ENCODE results near the gene GRPEL1. TPM values are rescaled to one million over a fixed set of nuclear protein-coding genes. Genes with fewer than 3 reads are reported as not detected.
A peak's percentile ranks its signal among the peaks of the same experiment; 100 is the strongest.
"Not testable (repeated sequence)": the region's sequence is repeated elsewhere in the genome, so short reads cannot be mapped to it uniquely, and the experiment has no call there.

The GRPEL1 gene
- total and polyA plus RNA-seq, 2 of the 8 experiments (the other 6 are each of a cell fraction or from before 2014, with no cell fraction given): 13.5 to 39.9 TPM

- Histone ChIP-seq H2BK15ac (ENCODE audit: low read length) (0 out of 2 replicates have a peak overlapping the region, but pooled peaks have one; percentile 83), H3K23me2 (ENCODE audit: low read depth, low read length) (peaks cover 12% of the 10 kb centered on the region; the same call in 1 of the 2 replicates), H3K27me3 (replicated peaks in 1 of 4; ENCODE audit: control insufficient read depth in 3 of 4, extremely low read depth in 1 of 4, insufficient read depth in 3 of 4, low read length in 3 of 4) (peaks cover 2 to 30% (median 26%) of the 10 kb centered on the region in 4 experiments), H3K4me1 (replicated peaks in 1 of 4; ENCODE audit: control insufficient read depth in 3 of 4, insufficient read depth in 4 of 4, low read length in 3 of 4) (peaks cover 0 to 12% (median 9%) of the 10 kb centered on the region in 4 experiments; a peak in 6 of 7 replicates), H3K4me3 (ENCODE audit: extremely low read depth in 1 of 4, insufficient read depth in 2 of 4, low read depth in 3 of 4, low read length in 4 of 4) (peak overlapping the region; percentile 65 to 74 (median 66); a peak in 5 of 8 replicates), H3K4me2 (ENCODE audit: insufficient read depth in 1 of 2, low read depth in 2 of 2, low read length in 2 of 2) (peak overlapping the region; percentile 79 to 88)
- H2BK12ac ChIP-seq (ENCODE audit: low read depth, low read length); H2BK20ac ChIP-seq (ENCODE audit: low read length); H2BK5ac ChIP-seq (ENCODE audit: low read depth, low read length); H3K14ac ChIP-seq (ENCODE audit: insufficient read length); H4K8ac ChIP-seq (ENCODE audit: extremely low read depth, insufficient read depth, low read length); H3K56ac ChIP-seq (replicated peaks; ENCODE audit: insufficient read length, low read depth, low read length); H4K91ac ChIP-seq (replicated peaks; ENCODE audit: insufficient read length, low read length); H2AFZ ChIP-seq (ENCODE audit: low read length); H3K79me2 ChIP-seq (ENCODE audit: control insufficient read depth in 1 of 2, insufficient read depth in 2 of 2, low read length in 2 of 2); H4K20me1 ChIP-seq (replicated peaks in 1 of 2; ENCODE audit: control insufficient read depth in 1 of 2, insufficient read depth in 2 of 2, low read length in 2 of 2); H3K18ac ChIP-seq (ENCODE audit: extremely low read depth, low read length); H3K36me3 ChIP-seq (ENCODE audit: control insufficient read depth in 2 of 4, insufficient read depth in 4 of 4, low read length in 3 of 4); H4K5ac ChIP-seq (ENCODE audit: insufficient read length, low read depth, low read length); DNase-seq (ENCODE audit: low read depth in 1 of 2, low spot score in 2 of 2); H3K79me1 ChIP-seq (ENCODE audit: low read depth, low read length); H3K27ac ChIP-seq (ENCODE audit: low read depth, low read length); H3K4ac ChIP-seq (replicated peaks; ENCODE audit: insufficient read length, low read depth, low read length); H3K9me3 ChIP-seq (ENCODE audit: insufficient read depth in 2 of 2, low read depth in 1 of 2, low read length in 1 of 2); POLR2A ChIA-PET (ENCODE audit: partially characterized antibody); H2BK120ac ChIP-seq (replicated peaks; ENCODE audit: low read depth, low read length); H2AK5ac ChIP-seq (ENCODE audit: low read depth, low read length); H3K23ac ChIP-seq (ENCODE audit: insufficient read length); FAIRE-seq; H3K9ac ChIP-seq (replicated peaks in 1 of 4; ENCODE audit: extremely low read depth in 1 of 4, low read depth in 3 of 4, low read length in 3 of 4): not testable (repeated sequence)
- 76% methylated on average over 12 of the region's 12 CpGs; no CpG with 5 or more reads in 1 of the 2 experiments for WGBS, 2 experiments (ENCODE audit: extremely low coverage in 1 of 2, insufficient coverage in 1 of 2, insufficient read length in 1 of 2, insufficient replicate concordance in 2 of 2, low coverage in 1 of 2, low lambda C conversion rate in 2 of 2, missing lambda C conversion rate in 1 of 2)
- CTCF ChIA-PET (ENCODE audit: partially characterized antibody): interaction anchor here (0.6 to 5.1 kb wide), 27 partner anchors 11 to 218 kb away, joined by 3 to 65 read pairs (median 4); partner anchors contain the start of gene GRPEL1
Measured at GRCh38 chr4:7102516-7102909, 34.6 kb upstream of the GRPEL1 start.
